Mesenchymal stem cell (in vitro differentiated cells and primary cell): ENCODE results near the gene PMEL.

Experiments
- DNase-seq: peaks from one replicate; pipeline ENCODE4 v3.0.0-alpha.2; 2013
- H2AFZ ChIP-seq: one replicate; pipeline ENCODE4 v1.6.1; 2013; ENCODE audit warnings: low read depth, mild to moderate bottlenecking, control low read depth, inconsistent platforms, low read length, moderate library complexity
- H2AK5ac ChIP-seq: 2 replicates; pipeline ENCODE4 v1.6.1; 2013; ENCODE audit warnings: low read length, moderate library complexity, mild to moderate bottlenecking, inconsistent platforms; ENCODE audit not compliant: severe bottlenecking
- H2BK120ac ChIP-seq: one replicate; pipeline ENCODE4 v1.6.1; 2013; ENCODE audit warnings: low read depth, mild to moderate bottlenecking, inconsistent platforms, low read length, moderate library complexity
- H2BK12ac ChIP-seq, 2 experiments: one replicate each; pipeline ENCODE4 v1.6.1; 2013; ENCODE audit warnings: inconsistent platforms in 2 of 2, low read length in 2 of 2, mild to moderate bottlenecking in 2 of 2, moderate library complexity in 2 of 2, control low read depth in 1 of 2
- H2BK15ac ChIP-seq: one replicate; pipeline ENCODE4 v1.6.1; 2013; ENCODE audit warnings: mild to moderate bottlenecking, low read depth, inconsistent platforms; ENCODE audit not compliant: poor library complexity, severe bottlenecking
- H2BK5ac ChIP-seq: 2 replicates; pipeline ENCODE4 v1.6.1; 2013; ENCODE audit warnings: low read depth, mild to moderate bottlenecking, low read length, control low read depth, inconsistent platforms; ENCODE audit not compliant: poor library complexity, severe bottlenecking
- H3K14ac ChIP-seq, 2 experiments: one replicate each; pipeline ENCODE4 v1.6.1; 2013; ENCODE audit warnings: inconsistent platforms in 2 of 2, low read length in 2 of 2, control low read depth in 1 of 2, mild to moderate bottlenecking in 1 of 2, moderate library complexity in 1 of 2
- H3K18ac ChIP-seq, 2 experiments: one replicate each; pipeline ENCODE4 v1.6.1; 2013; ENCODE audit warnings: inconsistent platforms in 2 of 2, low read length in 2 of 2, control low read depth in 1 of 2, low read depth in 1 of 2, mild to moderate bottlenecking in 1 of 2
- H3K23ac ChIP-seq, 2 experiments: one replicate each; pipeline ENCODE4 v1.6.1; 2013; ENCODE audit warnings: inconsistent platforms in 2 of 2, low read length in 2 of 2, mild to moderate bottlenecking in 2 of 2, moderate library complexity in 2 of 2, control low read depth in 1 of 2
- H3K27ac ChIP-seq: 2 replicates; pipeline ENCODE4 v1.5.1; 2013; ENCODE audit warnings: mild to moderate bottlenecking, moderate library complexity, low read length, control low read depth, inconsistent platforms; ENCODE audit not compliant: poor library complexity, severe bottlenecking
- H3K27me3 ChIP-seq, 2 experiments: 2 replicates each; pipeline versions ENCODE4 v1.6.1 to v1.7.0; 2013; ENCODE audit warnings: low read length in 2 of 2, mild to moderate bottlenecking in 2 of 2, moderate library complexity in 2 of 2, control low read depth in 1 of 2, inconsistent platforms in 1 of 2; ENCODE audit not compliant: control insufficient read depth in 1 of 2, insufficient read depth in 1 of 2
- H3K36me3 ChIP-seq, 2 experiments: 2 replicates each; pipeline versions ENCODE4 v1.6.1 to v1.7.0; 2013; ENCODE audit warnings: low read length in 2 of 2, control low read depth in 1 of 2, inconsistent platforms in 1 of 2, low read depth in 1 of 2, mild to moderate bottlenecking in 1 of 2; ENCODE audit not compliant: insufficient read depth in 2 of 2, control insufficient read depth in 1 of 2
- H3K4ac ChIP-seq, 2 experiments: one replicate each; pipeline ENCODE4 v1.6.1; 2013; ENCODE audit warnings: inconsistent platforms in 2 of 2, low read length in 2 of 2, mild to moderate bottlenecking in 2 of 2, moderate library complexity in 2 of 2, control low read depth in 1 of 2, low read depth in 1 of 2
- H3K4me1 ChIP-seq: 2 replicates; pipeline ENCODE4 v1.6.1; 2013; ENCODE audit warnings: low read depth, low read length, control low read depth; ENCODE audit not compliant: control insufficient read depth, insufficient read depth
- H3K4me2 ChIP-seq: 2 replicates; pipeline ENCODE4 v1.6.1; 2013; ENCODE audit warnings: low read length, mild to moderate bottlenecking, inconsistent platforms; ENCODE audit not compliant: poor library complexity, severe bottlenecking
- H3K4me3 ChIP-seq, 2 experiments: 2 replicates each; pipeline versions ENCODE4 v1.5.1 to v1.7.0; 2013; ENCODE audit warnings: low read length in 2 of 2, mild to moderate bottlenecking in 2 of 2, control low read depth in 1 of 2, low read depth in 1 of 2; ENCODE audit not compliant: insufficient read depth in 1 of 2
- H3K79me1 ChIP-seq: replicated peaks from 2 replicates; pipeline ENCODE4 v1.6.1; 2013; ENCODE audit warnings: mild to moderate bottlenecking, control low read depth, low read length, inconsistent platforms; ENCODE audit not compliant: poor library complexity, severe bottlenecking
- H3K9ac ChIP-seq: 2 replicates; pipeline ENCODE4 v1.7.0; 2013; ENCODE audit warnings: mild to moderate bottlenecking, low read length, moderate library complexity
- H3K9me3 ChIP-seq: 2 replicates; pipeline ENCODE4 v1.7.0; 2013; ENCODE audit warnings: mild to moderate bottlenecking, low read length; ENCODE audit not compliant: control insufficient read depth
- H4K8ac ChIP-seq: one replicate; pipeline ENCODE4 v1.6.1; 2013; ENCODE audit warnings: inconsistent platforms, mild to moderate bottlenecking, low read length, moderate library complexity
- H4K91ac ChIP-seq: one replicate; pipeline ENCODE4 v1.6.1; 2013; ENCODE audit warnings: mild to moderate bottlenecking, low read length, inconsistent platforms
- WGBS: methylation state at CpG from one replicate; pipeline ENCODE4 v1.1.7; 2013; ENCODE audit warnings: mixed read lengths; 5-methylcytosine and 5-hydroxymethylcytosine counted together

The PMEL gene

DNA sequence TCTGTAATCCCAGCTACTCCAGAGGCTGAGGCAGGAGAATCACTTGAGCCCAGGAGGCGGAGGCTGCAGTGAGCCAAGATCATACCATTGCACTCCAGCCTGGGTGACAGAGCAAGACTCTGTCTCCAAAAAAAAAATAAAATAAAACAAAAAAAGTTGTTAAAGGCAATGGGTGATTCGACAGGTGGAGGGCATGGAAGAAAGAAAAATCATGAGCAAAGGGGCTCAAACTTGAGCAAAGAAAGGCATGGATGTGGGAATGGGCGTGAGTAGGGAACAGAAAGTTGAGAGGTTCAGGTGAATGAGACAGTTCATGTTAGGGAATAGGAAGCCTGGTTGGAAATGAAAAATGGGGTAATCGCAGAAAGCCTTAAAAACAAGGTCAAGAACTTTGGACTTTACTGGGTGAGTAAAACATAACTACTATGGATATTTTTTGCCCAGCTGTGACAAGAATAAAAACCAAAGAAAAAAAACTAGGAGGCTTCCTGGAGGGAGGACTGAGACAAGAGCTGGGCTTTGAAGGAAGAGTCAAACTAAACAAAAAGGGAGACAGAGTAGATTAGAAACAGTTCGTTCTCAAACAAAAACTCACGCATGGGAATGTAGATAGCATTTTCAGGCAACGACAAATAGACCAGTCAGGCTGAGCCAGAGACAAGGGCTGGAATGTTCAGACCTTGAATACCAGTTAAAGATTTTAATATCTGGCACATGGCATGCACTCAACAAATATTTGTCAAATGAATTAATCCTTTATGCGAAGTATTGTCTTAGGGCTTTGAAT is 56.9 kb downstream of the PMEL start:
- no peak overlapping the region for H3K4me3 ChIP-seq

DNA sequence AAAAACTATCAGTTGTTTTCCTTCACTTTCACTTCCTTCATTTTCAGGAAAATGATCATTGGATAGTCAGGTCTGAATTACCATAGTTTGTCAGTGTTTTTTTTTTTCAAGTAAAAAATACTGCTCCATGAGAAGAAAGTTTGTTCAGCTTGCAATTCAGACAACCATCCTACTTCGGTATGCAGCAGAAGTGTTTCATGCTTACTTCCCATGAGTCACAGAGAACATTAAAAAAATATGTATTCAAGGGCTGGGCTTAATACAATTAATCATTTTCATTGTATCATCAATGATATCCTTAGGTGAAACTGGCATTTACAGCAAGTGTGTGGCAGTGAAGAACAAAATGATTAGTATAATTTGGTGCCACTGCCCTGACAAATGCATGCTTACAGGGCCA is 59.8 kb downstream of the PMEL start:
- WGBS: no CpG with 5 or more reads among the region's 1 CpG
- H3K23ac ChIP-seq: no peak overlapping the region
- no peak overlapping the region for H2BK5ac ChIP-seq
- H3K79me1 ChIP-seq: peaks cover 22% of the 10 kb centered on the region
- no peak overlapping the region for H3K14ac ChIP-seq
- DNase-seq: no peak
- H3K4me2 ChIP-seq: no peak overlapping the region
- no peaks in the 10 kb centered on the region for H3K4me1 ChIP-seq
- no peak overlapping the region for H2BK120ac ChIP-seq
- no peak overlapping the region for H4K8ac ChIP-seq
- peaks cover 19 to 25% of the 10 kb centered on the region in 2 experiments for H3K36me3 ChIP-seq
- H2AK5ac ChIP-seq: no peak overlapping the region
- no peak overlapping the region for H2BK15ac ChIP-seq
- no peak overlapping the region for H3K18ac ChIP-seq
- no peak overlapping the region for H2AFZ ChIP-seq
- no peaks in the 10 kb centered on the region for H3K9me3 ChIP-seq
- no peak overlapping the region for H2BK12ac ChIP-seq
- H3K4ac ChIP-seq: no peak overlapping the region
- H3K4me3 ChIP-seq: no peak overlapping the region
- H3K27ac ChIP-seq: no peak overlapping the region
- no peak overlapping the region for H3K9ac ChIP-seq
- no peak overlapping the region for H4K91ac ChIP-seq
- H3K27me3 ChIP-seq: no peaks in the 10 kb centered on the region

More for the DNA sequence above, 56.9 kb downstream of the PMEL start:
- WGBS: 84% methylated on average over 7 of the region's 8 CpGs
- Histone ChIP-seq H3K27ac (no peak overlapping the region), H2AK5ac (no peak overlapping the region), H3K79me1 (peaks cover 13% of the 10 kb centered on the region), H3K18ac (no peak overlapping the region), H3K4ac (no peak overlapping the region), H3K4me1 (no peaks in the 10 kb centered on the region), H3K23ac (no peak overlapping the region), H2BK5ac (no peak overlapping the region), H3K4me2 (no peak overlapping the region), H3K9me3 (no peaks in the 10 kb centered on the region), H4K8ac (no peak overlapping the region), H2BK15ac (no peak overlapping the region), H3K9ac (peak overlapping the region; percentile 37), H3K27me3 (no peaks in the 10 kb centered on the region), H2BK120ac (no peak overlapping the region), H2AFZ (no peak overlapping the region), H3K36me3 (peaks cover 0 to 12% of the 10 kb centered on the region in 2 experiments), H2BK12ac (no peak overlapping the region), H4K91ac (no peak overlapping the region), H3K14ac (no peak overlapping the region)
- DNase-seq: peak; percentile 28
